Stimulated activated CD4-positive, alpha-beta T cell treated with anti-CD3 and anti-CD28 coated beads, Interleukin-1b, Interleukin-23, amount 100 ng/mL, for 1 hour (primary cell): Measurements from ENCODE around the gene RTN4R.
"Not testable (repeated sequence)": the region's sequence is repeated elsewhere in the genome, so short reads cannot be mapped to it uniquely, and the experiment has no call there.

Experiments used
- DNase-seq, 2 donors: peaks; one replicate each; pipeline ENCODE4 v3.0.0-alpha.2; 2020; ENCODE audit warnings: low read depth in 2 of 2

The RTN4R gene

GRCh38 chr22:20271114-20271994 lies 3.2 kb upstream of the RTN4R start:
- no peak for DNase-seq

GRCh38 chr22:20270190-20271113 lies 2.3 kb upstream of the RTN4R start:
- not testable (repeated sequence) for DNase-seq

- DNase-seq = not testable (repeated sequence)
Measured at GRCh38 chr22:20269673-20270072, 1.6 kb upstream of the RTN4R start.

GRCh38 chr22:20269201-20269600 lies 1.1 kb upstream of the RTN4R start:
- DNase-seq = not testable (repeated sequence)

- no peak for DNase-seq
Measured at GRCh38 chr22:20267441-20268278, 458 bp downstream of the RTN4R start.

- not testable (repeated sequence) for DNase-seq
Measured at GRCh38 chr22:20266667-20267440, 1.3 kb downstream of the RTN4R start.

- DNase-seq = not testable (repeated sequence)
Measured at GRCh38 chr22:20265772-20266666, 2.1 kb downstream of the RTN4R start.

- DNase-seq = no peak
Measured at GRCh38 chr22:20264614-20265452, 3.3 kb downstream of the RTN4R start.

GRCh38 chr22:20263404-20264281 lies 4.5 kb downstream of the RTN4R start:
- not testable (repeated sequence) for DNase-seq

GRCh38 chr22:20262582-20263147 lies 5.5 kb downstream of the RTN4R start:
- no peak for DNase-seq

- DNase-seq = no peak
Measured at GRCh38 chr22:20261848-20262581, 6.1 kb downstream of the RTN4R start.

GRCh38 chr22:20260071-20260765 lies 7.9 kb downstream of the RTN4R start:
- DNase-seq = no peak

GRCh38 chr22:20259327-20259688 lies 8.8 kb downstream of the RTN4R start:
- DNase-seq = no peak

- no peak for DNase-seq
Measured at GRCh38 chr22:20258584-20259326, 9.4 kb downstream of the RTN4R start.

GRCh38 chr22:20258021-20258299 lies 10.2 kb downstream of the RTN4R start:
- DNase-seq = no peak
